Measurements from ENCODE around the gene FYCO1.

FYCO1 gene

GRCh38 chr3:45880725-45881077 lies 114.9 kb downstream of the FYCO1 start:
- DNase-seq = no peak

DNA sequence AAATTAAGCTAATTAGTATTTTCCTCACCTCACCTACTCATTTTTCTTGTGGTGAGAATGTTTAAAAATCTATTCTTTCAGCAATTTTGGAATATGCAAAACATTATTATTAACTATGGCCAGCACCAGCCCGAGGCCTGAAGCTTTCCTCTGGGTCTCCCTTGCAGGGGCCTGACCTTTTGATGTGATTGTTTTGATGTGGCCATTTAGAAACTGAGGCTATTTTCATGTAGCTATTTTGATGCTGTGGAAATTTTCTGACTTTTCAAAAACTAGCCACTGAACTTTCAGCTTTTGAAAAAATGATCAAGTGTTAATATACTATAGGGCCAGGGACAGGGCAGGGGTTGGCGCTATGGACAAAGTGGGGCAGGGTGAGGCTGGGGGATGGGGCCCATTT lies 117.5 kb downstream of the FYCO1 start:
- no peak for DNase-seq

GRCh38 chr3:45874677-45875346 lies 120.8 kb downstream of the FYCO1 start:
- DNase-seq = no peak

DNA sequence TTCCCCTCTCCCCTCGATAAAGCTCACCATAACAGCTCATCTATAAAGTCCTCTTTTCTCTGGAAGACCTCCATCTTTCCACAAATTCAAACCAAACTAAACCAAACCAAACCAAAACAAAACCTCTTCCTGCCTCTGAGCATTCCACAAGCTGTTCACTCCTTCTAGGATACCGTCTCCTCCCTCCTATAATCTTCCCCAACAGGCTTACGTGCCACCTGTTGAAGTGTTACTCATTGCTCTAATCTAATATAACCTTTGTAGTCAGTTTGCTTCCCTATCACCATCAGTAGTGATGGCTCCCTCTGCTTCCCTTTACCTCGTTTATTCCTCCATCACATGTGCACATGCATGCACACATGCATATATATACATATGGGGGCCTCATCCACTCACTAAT lies 122.0 kb downstream of the FYCO1 start:
- no peak for DNase-seq

GRCh38 chr3:45873036-45873435 lies 122.6 kb downstream of the FYCO1 start:
- no peak for DNase-seq

DNA sequence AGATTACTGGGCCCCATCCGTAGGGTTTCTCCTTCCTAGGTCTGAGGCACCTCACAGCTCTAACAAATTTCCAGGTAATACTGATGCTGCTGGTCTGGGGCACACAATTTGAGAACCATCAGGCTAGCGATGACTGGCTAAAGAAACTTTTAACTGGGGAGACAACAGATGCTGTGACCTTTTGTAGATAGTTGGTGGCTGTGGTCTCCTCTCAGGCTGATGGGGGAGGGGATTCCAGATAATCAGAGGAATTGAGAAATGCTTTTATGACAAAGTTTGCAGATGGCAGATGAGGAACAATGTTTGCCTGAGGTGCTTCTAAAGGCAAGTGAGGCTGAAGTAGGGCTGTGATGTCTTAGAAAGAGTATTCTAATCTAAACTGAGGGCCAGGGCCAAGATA lies 123.1 kb downstream of the FYCO1 start:
- DNase-seq = no peak

DNA sequence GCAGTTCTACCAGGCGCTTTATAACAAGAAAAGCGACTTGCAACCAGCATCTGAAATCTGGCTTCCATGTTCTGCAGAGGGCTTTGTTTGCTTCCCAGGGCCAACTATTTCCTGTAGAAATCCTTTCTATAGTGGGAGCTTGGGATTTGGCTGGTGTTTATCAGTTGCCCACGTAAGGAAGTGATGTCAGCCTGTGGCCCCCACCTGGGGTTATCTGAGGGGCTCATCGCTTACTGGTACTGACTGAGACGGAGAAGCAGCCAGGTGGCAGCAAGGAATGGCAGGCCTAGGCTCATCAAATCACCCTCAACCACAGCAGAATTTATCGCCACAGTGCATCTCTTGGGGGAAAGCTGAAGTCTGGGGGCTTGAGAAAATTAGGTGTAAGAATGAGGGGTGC lies 123.8 kb downstream of the FYCO1 start:
- DNase-seq = no peak

DNA sequence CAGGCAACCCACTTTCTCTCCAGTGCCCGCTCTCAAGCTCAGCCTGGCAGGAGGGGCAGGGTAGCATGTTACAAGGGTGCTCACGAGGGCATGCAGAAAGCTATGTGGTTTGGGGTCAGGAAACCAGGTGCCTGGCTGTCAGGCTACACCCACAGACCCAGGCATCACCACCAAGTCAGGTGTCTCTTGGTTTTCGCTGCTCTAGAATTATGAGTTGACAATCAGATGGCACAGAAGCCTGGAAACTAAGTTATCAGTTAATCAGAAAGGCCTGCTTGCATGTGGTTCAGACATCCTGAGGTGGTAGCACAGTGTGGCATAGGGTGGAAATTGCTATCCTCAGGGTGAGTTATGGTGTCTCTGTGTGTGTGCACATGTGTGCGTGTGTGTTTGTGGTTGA lies 125.5 kb downstream of the FYCO1 start:
- no peak for DNase-seq

DNA sequence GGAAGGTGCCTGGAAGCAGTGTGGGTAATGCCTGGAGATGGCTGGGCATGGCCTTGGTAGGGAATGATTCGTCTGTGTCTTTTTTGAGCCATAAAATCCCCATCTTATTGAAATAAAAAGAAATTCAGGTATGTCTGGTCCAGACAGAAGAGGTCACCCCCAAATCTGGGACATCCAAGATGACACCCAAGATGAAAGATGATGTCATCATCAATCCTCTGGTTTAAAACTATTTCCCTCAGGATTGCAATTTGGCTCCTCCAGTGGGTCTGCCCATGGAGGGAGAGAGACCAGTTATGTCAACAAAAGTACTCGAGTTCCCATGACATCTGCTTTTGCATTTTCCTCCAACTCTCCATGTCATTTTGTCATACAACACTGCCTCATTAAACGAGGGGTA lies 126.0 kb downstream of the FYCO1 start:
- no peak for DNase-seq

GRCh38 chr3:45868650-45869049 lies 127.0 kb downstream of the FYCO1 start:
- no peak for DNase-seq

- no peak for DNase-seq
Measured at GRCh38 chr3:45868213-45868612, 127.4 kb downstream of the FYCO1 start.
